Measurements from ENCODE around the gene DUSP2. TPM values are rescaled to one million over a fixed set of nuclear protein-coding genes. Genes with fewer than 3 reads are reported as not detected.

DUSP2 gene
- total and polyA plus RNA-seq, 2 experiments from 2014 or later = 6.6 to 13.0 TPM

- H3K27me3 Mint-ChIP-seq (ENCODE audit: insufficient read depth, low read depth, poor library complexity) = peaks cover 19% of the 10 kb centered on the region
- H3K4me1 Mint-ChIP-seq = peaks cover 11% of the 10 kb centered on the region; the same call in 2 of the 3 replicates
- H3K36me3 Mint-ChIP-seq (ENCODE audit: low read depth) = no peaks in the 10 kb centered on the region; the same call in 2 of the 3 replicates
- H3K9me3 Mint-ChIP-seq = no peaks in the 10 kb centered on the region
- Histone ChIP-seq H3K4me2 (no peak overlapping the region), H3K27ac (ENCODE audit: low read depth) (no peak overlapping the region), H2AFZ (no peak overlapping the region), H3K4me3 (no peak overlapping the region), H3K9me2 (ENCODE audit: insufficient read depth) (no peaks in the 10 kb centered on the region), H3K4me1 (ENCODE audit: insufficient read depth) (no peaks in the 10 kb centered on the region), H3K36me3 (ENCODE audit: insufficient read depth) (no peaks in the 10 kb centered on the region), H3F3A (replicated peaks; ENCODE audit: low read depth) (no peaks in the 10 kb centered on the region), H3K79me2 (replicated peaks; ENCODE audit: insufficient read depth) (no peaks in the 10 kb centered on the region), H3K27me3 (ENCODE audit: insufficient read depth) (no peaks in the 10 kb centered on the region), H4K20me1 (replicated peaks; ENCODE audit: insufficient read depth) (no peaks in the 10 kb centered on the region)
- no peak overlapping the region for H3K27ac Mint-ChIP-seq
- no peak overlapping the region for H3K4me3 Mint-ChIP-seq
- TF ChIP-seq ZNF462 (CRISPR knock-in tag; IDR thresholded peaks at IDR 0.05) = no peak
- no peak for TF ChIP-seq ZNF114 (CRISPR knock-in tag; IDR thresholded peaks at IDR 0.05)
- TF ChIP-seq REST (IDR thresholded peaks at IDR 0.05; ENCODE audit: unreplicated experiment) = no peak
- no peak for TF ChIP-seq EZH2phosphoT487 (IDR thresholded peaks at IDR 0.05; ENCODE audit: unreplicated experiment)
- TF ChIP-seq JUNB (IDR thresholded peaks at IDR 0.05; ENCODE audit: unreplicated experiment) = no peak
- no peak for TF ChIP-seq NANOG (IDR thresholded peaks at IDR 0.05; ENCODE audit: borderline replicate concordance)
- TF ChIP-seq CREB1 (CRISPR knock-in tag; IDR thresholded peaks at IDR 0.05; ENCODE audit: low read depth) = no peak
- TF ChIP-seq ZNF331 (CRISPR knock-in tag; IDR thresholded peaks at IDR 0.05; ENCODE audit: low read depth) = no peak
- no peak for ATAC-seq
- no peak for DNase-seq (ENCODE audit: low spot score)
Observed at GRCh38 chr2:96123936-96124335, 21.3 kb downstream of the DUSP2 start.

Measured in GM23338 (cell line).